ENCODE measurements around the gene MMP15. TPM values are rescaled to one million over a fixed set of nuclear protein-coding genes. Genes with fewer than 3 reads are reported as not detected.

The MMP15 gene
- total RNA-seq, 6 experiments from 2014 or later, result 0.82 to 4.1 (median 1.1) TPM

DNA sequence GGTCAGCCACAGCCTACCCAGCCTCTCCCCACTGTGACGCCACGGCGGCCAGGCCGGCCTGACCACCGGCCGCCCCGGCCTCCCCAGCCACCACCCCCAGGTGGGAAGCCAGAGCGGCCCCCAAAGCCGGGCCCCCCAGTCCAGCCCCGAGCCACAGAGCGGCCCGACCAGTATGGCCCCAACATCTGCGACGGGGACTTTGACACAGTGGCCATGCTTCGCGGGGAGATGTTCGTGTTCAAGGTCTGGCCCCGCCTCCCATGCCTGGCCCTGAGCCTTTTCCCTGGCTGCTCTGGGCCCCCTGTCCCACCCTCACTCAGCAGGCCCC is 16.0 kb downstream of the MMP15 start:
- H3K27ac Mint-ChIP-seq, result no peak overlapping the region
- no peak for DNase-seq
- H3K27me3 Mint-ChIP-seq (ENCODE audit: insufficient read depth), result peaks cover 8% of the 10 kb centered on the region
- H3K9me3 Mint-ChIP-seq, result no peaks in the 10 kb centered on the region
- no peaks in the 10 kb centered on the region for H3K4me1 Mint-ChIP-seq (ENCODE audit: low read depth)
- H3K4me3 Mint-ChIP-seq, result no peak overlapping the region
- TF ChIP-seq, protein P1, sequence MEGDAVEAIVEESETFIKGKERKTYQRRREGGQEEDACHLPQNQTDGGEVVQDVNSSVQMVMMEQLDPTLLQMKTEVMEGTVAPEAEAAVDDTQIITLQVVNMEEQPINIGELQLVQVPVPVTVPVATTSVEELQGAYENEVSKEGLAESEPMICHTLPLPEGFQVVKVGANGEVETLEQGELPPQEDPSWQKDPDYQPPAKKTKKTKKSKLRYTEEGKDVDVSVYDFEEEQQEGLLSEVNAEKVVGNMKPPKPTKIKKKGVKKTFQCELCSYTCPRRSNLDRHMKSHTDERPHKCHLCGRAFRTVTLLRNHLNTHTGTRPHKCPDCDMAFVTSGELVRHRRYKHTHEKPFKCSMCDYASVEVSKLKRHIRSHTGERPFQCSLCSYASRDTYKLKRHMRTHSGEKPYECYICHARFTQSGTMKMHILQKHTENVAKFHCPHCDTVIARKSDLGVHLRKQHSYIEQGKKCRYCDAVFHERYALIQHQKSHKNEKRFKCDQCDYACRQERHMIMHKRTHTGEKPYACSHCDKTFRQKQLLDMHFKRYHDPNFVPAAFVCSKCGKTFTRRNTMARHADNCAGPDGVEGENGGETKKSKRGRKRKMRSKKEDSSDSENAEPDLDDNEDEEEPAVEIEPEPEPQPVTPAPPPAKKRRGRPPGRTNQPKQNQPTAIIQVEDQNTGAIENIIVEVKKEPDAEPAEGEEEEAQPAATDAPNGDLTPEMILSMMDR (IDR thresholded peaks at IDR 0.05), result no peak
- no peaks in the 10 kb centered on the region for H3K36me3 Mint-ChIP-seq (ENCODE audit: low read depth)

GRCh38 chr16:58042001-58042885 is 16.7 kb downstream of the MMP15 start:
- DNase-seq, result no peak
- H3K36me3 Mint-ChIP-seq (ENCODE audit: low read depth), result no peaks in the 10 kb centered on the region
- H3K27me3 Mint-ChIP-seq (ENCODE audit: insufficient read depth), result peaks cover 8% of the 10 kb centered on the region
- H3K27ac Mint-ChIP-seq, result no peak overlapping the region
- TF ChIP-seq, protein P1 (IDR thresholded peaks at IDR 0.05), result no peak
- no peak overlapping the region for H3K4me3 Mint-ChIP-seq
- H3K4me1 Mint-ChIP-seq (ENCODE audit: low read depth), result no peaks in the 10 kb centered on the region
- H3K9me3 Mint-ChIP-seq, result no peaks in the 10 kb centered on the region

DNA sequence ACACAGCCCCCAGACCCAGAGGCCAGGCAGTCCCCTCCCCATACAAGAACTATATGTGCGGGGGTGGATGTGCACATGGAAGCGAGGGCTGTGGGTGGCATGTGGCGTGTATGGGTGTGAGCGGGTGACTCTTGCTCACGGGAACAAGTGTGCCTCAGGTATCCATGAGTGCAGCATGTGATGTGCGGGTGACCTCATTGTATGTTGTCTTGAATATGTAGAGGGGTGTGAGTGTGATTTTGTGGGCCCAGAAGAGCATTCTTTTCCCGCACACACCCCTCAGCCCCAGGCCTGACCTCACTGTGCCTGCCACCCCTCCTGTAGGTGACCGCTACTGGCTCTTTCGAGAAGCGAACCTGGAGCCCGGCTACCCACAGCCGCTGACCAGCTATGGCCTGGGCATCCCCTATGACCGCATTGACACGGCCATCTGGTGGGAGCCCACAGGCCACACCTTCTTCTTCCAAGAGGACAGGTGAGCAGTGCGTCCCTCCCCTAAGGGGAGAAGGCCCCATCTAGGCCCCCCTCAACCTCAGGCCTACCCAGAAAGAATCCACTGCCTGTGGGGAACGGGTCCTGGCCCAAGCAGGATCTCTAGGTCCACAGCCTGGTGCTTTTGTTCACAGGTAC is 17.4 kb downstream of the MMP15 start:
- TF ChIP-seq, protein P1 (IDR thresholded peaks at IDR 0.05), result no peak
- Mint-ChIP-seq H3K27me3 (ENCODE audit: insufficient read depth) (peaks cover 8% of the 10 kb centered on the region), H3K27ac (no peak overlapping the region), H3K36me3 (ENCODE audit: low read depth) (no peaks in the 10 kb centered on the region), H3K9me3 (no peaks in the 10 kb centered on the region), H3K4me1 (ENCODE audit: low read depth) (no peaks in the 10 kb centered on the region), H3K4me3 (no peak overlapping the region)
- DNase-seq, result no peak

- TF ChIP-seq, protein P1 (IDR thresholded peaks at IDR 0.05), result no peak
- no peaks in the 10 kb centered on the region for H3K4me1 Mint-ChIP-seq (ENCODE audit: low read depth)
- H3K4me3 Mint-ChIP-seq, result no peak overlapping the region
- H3K27ac Mint-ChIP-seq, result no peak overlapping the region
- DNase-seq, result no peak
- H3K27me3 Mint-ChIP-seq (ENCODE audit: insufficient read depth), result peaks cover 11% of the 10 kb centered on the region
- no peaks in the 10 kb centered on the region for H3K9me3 Mint-ChIP-seq
- no peaks in the 10 kb centered on the region for H3K36me3 Mint-ChIP-seq (ENCODE audit: low read depth)
Measured at GRCh38 chr16:58043571-58044155, 18.1 kb downstream of the MMP15 start.

GRCh38 chr16:58044266-58045019 is 18.9 kb downstream of the MMP15 start:
- no peak for DNase-seq
- no peaks in the 10 kb centered on the region for H3K4me1 Mint-ChIP-seq (ENCODE audit: low read depth)
- TF ChIP-seq, protein P1 (IDR thresholded peaks at IDR 0.05), result no peak
- H3K27me3 Mint-ChIP-seq (ENCODE audit: insufficient read depth), result peaks cover 12% of the 10 kb centered on the region
- no peak overlapping the region for H3K4me3 Mint-ChIP-seq
- H3K36me3 Mint-ChIP-seq (ENCODE audit: low read depth), result no peaks in the 10 kb centered on the region
- H3K9me3 Mint-ChIP-seq, result no peaks in the 10 kb centered on the region
- no peak overlapping the region for H3K27ac Mint-ChIP-seq
